Smooth muscle cell (in vitro differentiated cells): ENCODE data around the gene CHAD. TPM values are rescaled to one million over a fixed set of nuclear protein-coding genes. Genes with fewer than 3 reads are reported as not detected.

Source experiments
- DNase-seq: peaks from one replicate; lab custom pipeline; 2025; ENCODE audit not compliant: unreplicated experiment; lab: John Stamatoyannopoulos, UW
- H2AFZ ChIP-seq: fragments of 200-600 bp; sonication (generic); 2 replicates; pipeline ENCODE4 v1.6.0; 2016; ENCODE audit warnings: antibody characterized with exemption, low read depth, mild to moderate bottlenecking
- H3F3A ChIP-seq: fragments of 200-600 bp; sonication (generic); 2 replicates; pipeline ENCODE4 v1.6.0; 2017; ENCODE audit warnings: antibody characterized with exemption, low read depth
- H3K27ac ChIP-seq: fragments of 200-600 bp; sonication (generic); 2 replicates; pipeline ENCODE4 v1.5.1; 2016; ENCODE audit warnings: low read depth, mild to moderate bottlenecking
- H3K27me3 ChIP-seq: fragments of 200-600 bp; sonication (generic); 2 replicates; pipeline ENCODE4 v1.6.1; 2016; ENCODE audit warnings: low read depth, mild to moderate bottlenecking
- H3K36me3 ChIP-seq: fragments of 200-600 bp; sonication (generic); 2 replicates; pipeline ENCODE4 v1.5.1; 2016; ENCODE audit warnings: low read depth
- H3K4me1 ChIP-seq: fragments of 200-600 bp; sonication (generic); 2 replicates; pipeline ENCODE4 v1.5.1; 2016; ENCODE audit warnings: low read depth
- H3K4me2 ChIP-seq: fragments of 200-600 bp; sonication (generic); 2 replicates; pipeline ENCODE4 v1.6.0; 2016; ENCODE audit warnings: mild to moderate bottlenecking
- H3K4me3 ChIP-seq: fragments of 200-600 bp; sonication (generic); 2 replicates; pipeline ENCODE4 v1.5.1; 2016; ENCODE audit warnings: mild to moderate bottlenecking
- H3K79me2 ChIP-seq: fragments of 200-600 bp; sonication (generic); 2 replicates; pipeline ENCODE4 v1.6.0; 2016; ENCODE audit warnings: low read depth, mild to moderate bottlenecking
- H3K9ac ChIP-seq: fragments of 200-600 bp; sonication (generic); 2 replicates; pipeline ENCODE4 v1.6.0; 2016; ENCODE audit warnings: low read depth
- H3K9me3 ChIP-seq: fragments of 200-600 bp; sonication (generic); replicated peaks from 2 replicates; pipeline ENCODE4 v1.5.1; 2016; ENCODE audit warnings: low read depth
- H4K20me1 ChIP-seq: fragments of 200-600 bp; sonication (generic); 2 replicates; pipeline ENCODE4 v1.6.0; 2016; ENCODE audit warnings: low read depth
- CTCF ChIP-seq: fragments of 200-600 bp; sonication (generic); IDR thresholded peaks from 2 replicates; pipeline ENCODE4 v1.5.1; 2017; ENCODE audit warnings: borderline replicate concordance, mild to moderate bottlenecking, antibody characterized with exemption; ENCODE audit not compliant: insufficient read depth, poor library complexity, severe bottlenecking
- WGBS: methylation state at CpG from one replicate; pipeline ENCODE4 v1.1.7; 2016; ENCODE audit warnings: low lambda C conversion rate; 5-methylcytosine and 5-hydroxymethylcytosine counted together
- polyA plus RNA-seq: library from polyadenylated mRNA; unstranded; fragments of >200 nt; fragmentation: Nextera tagmentation; extraction: Ambion mirVana; gene quantifications from 2 replicates; pipeline ENCODE4 v1.2.1, GENCODE V29; 2016
- total RNA-seq: library from RNA; depleted of rRNA; stranded (reverse); fragments of >200 nt; gene quantifications from 2 replicates; pipeline ENCODE4 v1.2.3, GENCODE V29; 2014

Gene CHAD
- total and polyA plus RNA-seq, 2 experiments from 2014 or later, result 0.43 TPM; not detected in 1

GRCh38 chr17:50470426-50470825, 1.7 kb upstream of the CHAD start:
- WGBS, result 92% methylated on average over 6 of the region's 6 CpGs

GRCh38 chr17:50469671-50470305, 1.1 kb upstream of the CHAD start:
- no peak for TF ChIP-seq CTCF
- Histone ChIP-seq H3K36me3 (no peaks in the 10 kb centered on the region), H3K27ac (no peak overlapping the region), H3K4me1 (no peaks in the 10 kb centered on the region), H3K4me2 (no peak overlapping the region), H3K27me3 (peaks cover 16% of the 10 kb centered on the region), H2AFZ (no peak overlapping the region), H3K9ac (no peak overlapping the region), H4K20me1 (no peaks in the 10 kb centered on the region), H3K4me3 (no peak overlapping the region), H3K79me2 (no peaks in the 10 kb centered on the region), H3F3A (no peaks in the 10 kb centered on the region), H3K9me3 (no peaks in the 10 kb centered on the region)
- no peak for DNase-seq
- 87% methylated on average over 19 of the region's 19 CpGs for WGBS

More at GRCh38 chr17:50470426-50470825, 1.7 kb upstream of the CHAD start:
- Histone ChIP-seq H3K4me3 (no peak overlapping the region), H3K9me3 (no peaks in the 10 kb centered on the region), H3F3A (no peaks in the 10 kb centered on the region), H2AFZ (no peak overlapping the region), H3K4me1 (no peaks in the 10 kb centered on the region), H3K79me2 (no peaks in the 10 kb centered on the region), H4K20me1 (no peaks in the 10 kb centered on the region), H3K27me3 (peaks cover 22% of the 10 kb centered on the region), H3K27ac (no peak overlapping the region), H3K4me2 (no peak overlapping the region), H3K9ac (no peak overlapping the region), H3K36me3 (no peaks in the 10 kb centered on the region)
- no peak for TF ChIP-seq CTCF
- no peak for DNase-seq

- Histone ChIP-seq H3K4me1 (no peaks in the 10 kb centered on the region), H3K4me3 (peak overlapping the region; percentile 47), H3K9ac (no peak overlapping the region), H3K27me3 (peaks cover 16% of the 10 kb centered on the region), H3K27ac (no peak overlapping the region), H2AFZ (no peak overlapping the region), H3F3A (no peaks in the 10 kb centered on the region), H3K9me3 (no peaks in the 10 kb centered on the region), H3K4me2 (peak overlapping the region; percentile 86), H4K20me1 (no peaks in the 10 kb centered on the region), H3K36me3 (no peaks in the 10 kb centered on the region), H3K79me2 (no peaks in the 10 kb centered on the region)
- TF ChIP-seq CTCF, result no peak
- DNase-seq, result no peak
- 32% methylated on average over 36 of the region's 37 CpGs for WGBS
Observed at GRCh38 chr17:50469208-50469605, 527 bp upstream of the CHAD start.

GRCh38 chr17:50467855-50468303, 801 bp downstream of the CHAD start:
- H3K4me1 ChIP-seq, result no peaks in the 10 kb centered on the region
- no peak for DNase-seq
- H3K36me3 ChIP-seq, result no peaks in the 10 kb centered on the region
- no peak overlapping the region for H3K9ac ChIP-seq
- WGBS, result 82% methylated on average over 13 of the region's 13 CpGs
- H3F3A ChIP-seq, result no peaks in the 10 kb centered on the region
- no peaks in the 10 kb centered on the region for H3K9me3 ChIP-seq
- no peak for TF ChIP-seq CTCF
- no peak overlapping the region for H3K4me2 ChIP-seq
- H2AFZ ChIP-seq, result no peak overlapping the region
- H3K4me3 ChIP-seq, result no peak overlapping the region
- H3K79me2 ChIP-seq, result no peaks in the 10 kb centered on the region
- H4K20me1 ChIP-seq, result no peaks in the 10 kb centered on the region
- H3K27me3 ChIP-seq, result peaks cover 16% of the 10 kb centered on the region
- no peak overlapping the region for H3K27ac ChIP-seq
